NCI-H2196 treated with DMSO at 0.1 percent for 48 hours (cell line): ENCODE results near the gene ADRA1B.

ENCODE experiments used
- DNase-seq: peaks from one replicate; lab custom pipeline; 2025; ENCODE audit not compliant: unreplicated experiment; lab: John Stamatoyannopoulos, UW

ADRA1B gene

DNA sequence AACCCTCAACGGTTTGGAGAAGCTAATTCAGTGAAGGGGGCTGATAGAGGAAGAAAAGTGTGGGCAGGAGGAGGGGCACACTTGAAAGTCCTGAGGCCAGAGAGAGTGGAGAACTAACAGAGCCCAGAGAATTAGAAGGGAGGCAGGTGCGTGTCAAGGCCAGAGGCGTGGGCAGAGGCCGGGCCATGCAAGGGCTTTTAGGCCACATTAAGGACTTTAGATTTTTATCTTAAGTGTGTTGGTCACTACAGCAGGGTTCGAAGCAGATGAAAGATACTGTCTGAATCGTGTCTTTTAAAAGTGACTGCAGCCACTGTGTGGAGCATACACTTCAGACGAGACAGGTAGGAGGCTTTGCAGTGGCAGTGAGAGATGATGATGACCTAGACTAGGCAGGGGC lies 6.7 kb downstream of the ADRA1B start:
- no peak for DNase-seq

DNA sequence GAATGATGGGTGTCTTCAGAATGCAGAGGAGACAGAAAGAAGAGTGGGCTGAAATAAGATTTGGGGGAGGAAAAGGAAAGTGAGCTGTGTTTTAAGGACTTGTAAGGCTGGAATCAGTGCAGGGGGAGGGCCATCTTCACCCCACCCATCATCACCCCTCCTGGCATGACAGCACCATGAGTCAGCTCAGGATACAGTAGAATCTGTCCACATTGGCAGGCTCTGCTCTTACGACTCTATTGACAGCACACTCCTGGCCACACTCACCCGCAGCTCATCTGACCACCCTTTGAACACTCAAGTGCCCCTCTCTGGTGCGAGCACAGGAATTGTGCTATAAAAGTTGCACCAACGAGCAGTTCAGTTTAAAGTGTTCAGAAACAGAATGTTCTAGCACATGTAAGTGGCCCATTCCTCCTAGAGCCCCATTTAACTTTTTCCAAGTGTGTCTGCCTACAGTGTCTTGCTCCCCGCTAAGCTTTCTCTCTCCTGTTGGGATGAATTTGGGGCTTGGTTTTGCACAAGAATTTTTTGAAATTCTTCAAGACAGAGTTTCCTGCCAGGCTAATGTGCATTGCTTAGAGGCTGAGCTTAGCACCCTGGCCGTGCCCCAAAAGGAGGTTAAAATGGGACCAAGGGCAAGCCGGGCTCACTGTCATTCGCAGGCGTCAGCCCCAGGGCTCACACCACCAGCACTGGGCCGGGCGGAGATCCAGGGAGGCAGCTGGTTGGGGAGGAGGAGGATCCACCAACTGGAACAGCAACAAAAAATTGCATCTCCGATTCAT lies 12.0 kb downstream of the ADRA1B start:
- no peak for DNase-seq

- no peak for DNase-seq
Observed at GRCh38 chr5:159929176-159929575, 12.9 kb downstream of the ADRA1B start.

GRCh38 chr5:159933531-159934485 lies 17.5 kb downstream of the ADRA1B start:
- DNase-seq: no peak

DNA sequence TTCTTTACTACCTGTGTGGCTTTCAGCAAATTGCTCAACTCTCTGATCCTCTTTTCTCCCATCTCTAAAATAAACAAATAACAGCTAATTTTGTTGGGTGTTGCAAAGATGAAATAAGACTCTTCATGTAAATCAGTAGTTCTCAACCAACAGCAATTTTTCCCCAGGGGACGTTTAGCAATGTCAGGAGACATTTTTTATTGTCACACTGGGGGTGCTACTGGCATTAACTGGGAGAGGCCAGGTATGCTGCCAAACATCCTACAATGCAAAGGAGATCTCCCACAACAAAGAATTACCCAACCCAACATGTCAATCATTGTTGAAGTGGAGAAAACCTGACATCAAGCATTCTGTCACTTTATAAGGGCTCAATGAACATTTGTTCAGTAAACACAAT lies 19.7 kb downstream of the ADRA1B start:
- DNase-seq: no peak

- DNase-seq: no peak
Observed at GRCh38 chr5:159936686-159937329, 20.5 kb downstream of the ADRA1B start.

DNA sequence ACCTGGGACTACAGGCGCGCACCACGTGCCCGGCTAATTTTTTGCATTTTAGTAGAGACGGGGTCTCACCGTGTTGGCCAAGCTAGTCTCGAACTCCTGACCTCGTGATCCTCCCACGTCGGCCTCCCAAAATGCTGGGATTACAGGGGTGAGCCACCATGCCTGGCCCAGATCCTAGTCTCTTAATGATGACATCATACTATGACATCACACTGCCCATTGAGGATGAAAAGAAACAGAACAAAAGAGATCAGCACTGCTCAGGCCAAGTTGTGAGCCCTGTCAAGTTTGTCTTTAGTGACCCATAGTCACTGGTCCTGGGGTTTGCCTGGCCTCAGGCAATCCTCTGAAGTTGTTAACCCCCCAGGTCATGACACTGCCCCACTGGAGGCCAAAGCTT lies 21.3 kb downstream of the ADRA1B start:
- no peak for DNase-seq

GRCh38 chr5:159943326-159943725 lies 27.0 kb downstream of the ADRA1B start:
- no peak for DNase-seq

- no peak for DNase-seq
Observed at GRCh38 chr5:159944056-159944600, 27.8 kb downstream of the ADRA1B start.

- no peak for DNase-seq
Observed at GRCh38 chr5:159945359-159945758, 29.1 kb downstream of the ADRA1B start.

DNA sequence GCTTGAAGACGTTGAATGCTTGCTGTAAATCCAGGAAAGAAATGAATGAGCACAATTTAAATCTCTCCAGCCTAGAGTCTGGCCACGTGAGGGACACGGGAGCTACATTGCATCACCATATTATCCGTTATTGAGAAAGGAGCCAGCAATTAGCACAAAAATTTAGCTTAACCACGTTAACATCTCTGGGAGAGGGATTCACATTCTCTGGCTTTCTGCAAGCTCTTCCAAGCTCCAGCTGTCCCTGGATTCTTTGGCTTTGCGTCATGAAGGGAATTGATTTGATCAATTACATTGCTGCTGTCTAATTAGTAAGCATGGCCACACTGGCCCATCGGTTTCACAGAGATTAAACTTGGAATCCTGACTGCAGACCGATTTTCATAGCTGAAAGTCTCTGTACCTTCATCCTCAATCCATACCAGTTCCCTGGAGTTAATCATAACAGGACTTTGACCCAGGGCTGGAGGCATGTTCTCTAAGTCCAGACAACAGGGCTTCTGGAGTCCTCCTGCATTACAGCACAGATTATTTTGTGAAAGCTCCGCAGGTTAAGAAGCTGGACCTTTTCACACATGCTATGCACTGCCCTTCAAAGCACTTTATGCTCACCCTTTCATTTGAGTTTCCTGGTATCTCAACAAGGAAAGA lies 31.6 kb downstream of the ADRA1B start:
- no peak for DNase-seq

DNA sequence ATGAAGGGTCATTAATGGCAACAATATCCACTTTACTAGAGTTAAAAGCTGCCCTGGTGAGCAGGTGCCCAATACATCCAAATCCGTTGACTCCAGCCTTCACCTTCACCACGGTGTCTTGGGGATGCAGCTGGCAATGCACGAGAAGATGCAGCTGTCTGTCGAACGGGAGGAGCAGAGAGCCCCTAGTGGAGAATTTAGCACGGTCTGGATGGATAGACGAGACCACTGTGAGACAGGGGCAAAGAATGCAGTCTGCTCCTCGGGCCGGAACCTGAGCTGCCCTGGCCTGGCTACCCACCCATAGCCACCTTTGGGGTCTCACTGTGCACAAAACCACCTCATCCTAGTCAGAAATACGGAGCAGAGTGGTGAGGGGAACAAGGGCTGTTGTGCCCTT lies 35.1 kb downstream of the ADRA1B start:
- no peak for DNase-seq

DNA sequence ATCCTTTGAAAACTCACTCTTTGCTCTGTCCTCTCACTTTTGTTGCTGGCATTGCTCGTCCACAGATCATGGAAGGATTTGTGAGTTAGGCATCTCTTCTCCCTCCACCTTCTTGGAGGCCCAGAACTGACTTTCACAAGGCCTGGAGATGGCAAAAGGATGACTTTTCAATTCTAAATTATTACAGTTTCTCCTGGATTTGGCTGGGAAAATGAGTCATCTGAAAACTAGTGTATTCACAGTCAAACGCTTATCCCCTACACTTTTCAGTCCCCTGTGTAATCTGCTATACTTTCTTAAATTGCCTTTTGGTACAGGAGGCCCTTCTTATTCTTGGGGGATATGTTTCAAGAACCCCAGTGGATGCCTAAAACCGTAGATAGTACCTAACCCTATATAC lies 35.6 kb downstream of the ADRA1B start:
- no peak for DNase-seq

DNA sequence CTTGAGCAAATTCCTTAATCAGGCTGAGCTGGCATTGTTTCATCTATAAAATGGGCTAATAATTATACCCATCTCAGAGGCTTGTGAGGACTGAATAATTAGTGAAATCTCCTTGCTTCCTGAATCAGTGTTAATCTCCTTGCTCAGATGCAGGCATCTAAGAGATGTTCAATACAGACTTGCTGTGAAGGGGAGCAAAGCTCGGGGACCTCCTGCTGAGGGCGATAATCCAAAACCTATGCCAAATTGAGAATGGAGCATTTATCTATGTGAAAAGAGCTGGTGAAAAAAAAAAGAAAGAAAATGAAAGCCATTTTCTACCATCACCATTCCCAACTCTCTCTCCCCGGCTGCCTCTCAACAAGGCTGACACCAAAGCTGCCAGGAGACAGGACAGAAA lies 37.3 kb downstream of the ADRA1B start:
- DNase-seq: no peak

DNA sequence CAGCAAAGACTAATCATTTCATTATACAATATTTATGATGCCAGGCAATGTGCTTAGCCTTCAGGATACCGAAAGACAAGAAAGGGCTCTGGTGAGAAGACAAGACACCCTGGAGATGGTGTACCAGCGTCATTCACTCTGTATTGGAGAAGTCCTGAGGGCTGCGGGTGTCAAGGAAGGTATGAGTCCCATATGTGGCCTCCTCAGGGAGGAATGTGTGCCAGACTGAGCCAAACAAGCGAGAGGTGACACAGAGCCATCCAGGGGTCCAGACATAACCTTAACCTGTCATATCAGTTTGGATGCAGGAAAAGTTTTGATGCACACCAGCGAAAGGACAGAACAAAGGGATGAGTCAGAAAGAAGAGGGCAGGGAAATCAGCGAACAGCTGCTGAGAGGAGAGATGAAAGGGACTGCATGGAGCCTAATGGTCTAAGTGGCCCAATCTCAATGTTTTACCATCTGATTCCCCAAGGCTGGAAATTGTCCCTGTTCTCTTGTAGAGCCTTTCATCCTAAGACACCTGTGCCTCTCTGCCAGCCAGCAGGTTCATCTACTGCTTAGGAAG lies 38.9 kb downstream of the ADRA1B start:
- DNase-seq: no peak

GRCh38 chr5:159956074-159956473 lies 39.8 kb downstream of the ADRA1B start:
- no peak for DNase-seq

- no peak for DNase-seq
Observed at GRCh38 chr5:159961176-159962160, 45.2 kb downstream of the ADRA1B start.

- no peak for DNase-seq
Observed at GRCh38 chr5:159962214-159962613, 45.9 kb downstream of the ADRA1B start.

DNA sequence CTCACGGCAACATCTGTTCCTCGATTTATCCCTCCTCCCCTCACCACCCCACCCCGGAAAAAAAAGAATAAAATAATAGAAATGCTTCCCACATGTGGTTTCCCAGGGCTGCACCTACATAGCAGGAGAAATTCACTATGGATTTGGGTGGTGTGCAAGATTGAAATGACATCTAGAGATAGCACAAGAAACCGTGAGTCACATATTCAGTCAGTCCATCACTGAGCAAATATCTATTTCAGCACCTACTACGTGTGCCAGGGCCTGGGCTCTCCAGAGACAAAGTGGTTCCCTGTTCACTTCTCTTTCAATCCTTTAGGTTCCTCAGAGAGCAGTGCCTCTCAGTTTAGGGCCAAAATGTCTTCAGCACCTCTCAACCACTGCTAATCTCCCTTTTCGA lies 47.7 kb downstream of the ADRA1B start:
- DNase-seq: no peak
